GM12873 (cell line): ENCODE data around the gene PLEKHG7.

Experiments used
- TF ChIP-seq, protein P1 (sequence below): IDR thresholded peaks from 2 replicates; pipeline ENCODE4 v1.5.1; 2012; ENCODE audit warnings: low read depth, mild to moderate bottlenecking, moderate library complexity, low read length, control low read depth; ENCODE audit not compliant: insufficient read depth; ENCODE audit errors: missing control alignments

The PLEKHG7 gene

DNA sequence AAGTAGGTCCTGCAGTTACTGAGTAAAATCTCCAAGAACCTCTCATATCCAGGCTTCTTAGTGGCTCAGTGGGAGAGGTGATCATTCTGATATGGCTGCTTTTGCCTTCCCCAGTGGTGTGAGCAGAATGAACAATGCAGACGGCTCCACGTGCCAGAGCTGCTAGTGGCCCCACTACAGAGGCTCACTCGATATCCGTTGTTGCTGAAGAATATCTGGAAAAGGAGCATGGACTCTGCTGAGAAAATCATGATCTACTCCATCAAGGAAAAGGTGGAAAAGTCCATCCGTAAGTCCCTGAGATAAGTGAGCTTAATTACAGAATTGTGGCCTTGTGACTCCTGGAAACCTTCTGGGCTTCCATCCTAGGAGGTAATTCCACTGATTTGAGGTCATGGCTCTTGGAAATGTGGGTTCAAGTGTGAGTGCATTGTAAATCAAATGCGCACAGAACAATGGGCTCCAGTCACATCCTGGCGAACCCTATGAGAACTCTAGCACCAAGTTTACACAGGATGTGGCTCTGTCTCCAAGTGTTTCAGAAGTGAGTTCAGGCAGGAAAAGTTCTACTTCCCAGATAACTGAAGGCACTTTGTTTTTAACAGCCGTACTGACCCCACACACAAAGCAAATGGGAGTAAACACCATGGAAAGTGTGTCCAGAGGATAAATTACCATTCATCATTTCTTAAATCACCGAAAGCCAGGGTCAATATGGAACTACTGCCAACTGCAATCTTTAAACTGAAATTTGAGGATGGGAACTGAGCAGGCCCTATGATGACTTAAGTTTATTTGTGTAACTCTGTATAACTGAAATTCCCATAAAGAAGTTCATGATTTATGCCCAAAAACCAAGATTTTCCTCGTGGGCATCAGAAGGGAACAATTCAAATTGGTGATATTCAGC is 51.4 kb downstream of the PLEKHG7 start:
- TF ChIP-seq, protein P1, sequence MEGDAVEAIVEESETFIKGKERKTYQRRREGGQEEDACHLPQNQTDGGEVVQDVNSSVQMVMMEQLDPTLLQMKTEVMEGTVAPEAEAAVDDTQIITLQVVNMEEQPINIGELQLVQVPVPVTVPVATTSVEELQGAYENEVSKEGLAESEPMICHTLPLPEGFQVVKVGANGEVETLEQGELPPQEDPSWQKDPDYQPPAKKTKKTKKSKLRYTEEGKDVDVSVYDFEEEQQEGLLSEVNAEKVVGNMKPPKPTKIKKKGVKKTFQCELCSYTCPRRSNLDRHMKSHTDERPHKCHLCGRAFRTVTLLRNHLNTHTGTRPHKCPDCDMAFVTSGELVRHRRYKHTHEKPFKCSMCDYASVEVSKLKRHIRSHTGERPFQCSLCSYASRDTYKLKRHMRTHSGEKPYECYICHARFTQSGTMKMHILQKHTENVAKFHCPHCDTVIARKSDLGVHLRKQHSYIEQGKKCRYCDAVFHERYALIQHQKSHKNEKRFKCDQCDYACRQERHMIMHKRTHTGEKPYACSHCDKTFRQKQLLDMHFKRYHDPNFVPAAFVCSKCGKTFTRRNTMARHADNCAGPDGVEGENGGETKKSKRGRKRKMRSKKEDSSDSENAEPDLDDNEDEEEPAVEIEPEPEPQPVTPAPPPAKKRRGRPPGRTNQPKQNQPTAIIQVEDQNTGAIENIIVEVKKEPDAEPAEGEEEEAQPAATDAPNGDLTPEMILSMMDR, result no peak

DNA sequence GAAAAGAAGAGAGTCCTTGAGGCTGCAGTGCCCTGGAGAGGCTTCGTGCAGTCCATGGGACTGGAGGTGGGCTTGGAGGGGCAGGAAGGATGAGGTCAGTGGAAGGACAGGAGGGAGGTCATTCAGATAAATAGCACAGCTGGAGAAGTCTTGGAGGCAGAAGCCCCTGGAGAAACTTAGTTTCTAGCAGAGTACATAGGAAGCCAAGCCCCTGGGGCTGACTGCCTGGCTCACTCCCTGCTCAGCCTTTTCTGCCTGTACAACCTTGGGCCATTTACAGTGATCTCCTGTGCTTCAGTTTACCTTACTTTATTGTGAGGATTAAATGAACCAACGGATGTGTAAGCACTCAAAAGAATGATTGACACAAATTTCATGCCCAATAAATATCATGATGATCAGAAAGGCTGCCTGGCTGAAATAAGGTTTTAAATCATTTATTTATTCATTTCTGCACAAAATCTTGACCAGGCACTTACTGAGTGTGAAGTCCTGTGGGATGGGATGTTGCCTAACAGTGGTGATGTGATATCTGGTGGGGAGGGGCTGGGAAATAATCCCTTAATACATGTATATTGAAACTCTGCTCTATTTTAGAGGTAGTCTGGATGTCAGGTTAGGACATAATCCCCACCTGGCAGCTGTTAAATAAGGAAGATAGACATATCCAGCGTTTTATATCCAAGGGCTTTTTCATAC is 54.3 kb downstream of the PLEKHG7 start:
- TF ChIP-seq, protein P1, result no peak

DNA sequence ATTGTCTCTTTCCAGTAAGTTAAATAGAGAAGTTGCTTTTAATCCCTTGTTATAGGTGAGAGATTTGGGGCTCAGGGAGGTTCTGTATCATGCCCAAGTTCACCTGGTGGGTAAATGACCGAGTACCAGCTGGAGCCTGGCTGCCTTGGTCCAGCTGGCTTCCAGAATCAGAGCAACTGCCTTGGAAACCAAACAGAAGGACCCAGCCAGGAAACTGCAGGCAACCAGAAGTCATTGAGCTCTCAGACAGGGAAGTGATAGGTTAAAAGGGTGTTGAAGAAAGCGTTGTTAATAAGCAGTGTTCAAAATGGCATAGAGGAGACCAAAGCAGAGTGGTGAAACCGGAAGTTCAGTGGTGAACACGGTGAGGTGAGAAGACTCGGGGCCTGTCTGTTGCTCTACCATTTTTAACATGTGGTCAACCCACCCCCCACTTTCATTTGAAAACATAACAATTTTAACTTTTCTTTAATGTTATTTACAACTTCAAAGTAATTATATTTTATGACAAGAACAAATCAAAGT is 54.9 kb downstream of the PLEKHG7 start:
- TF ChIP-seq, protein P1, result no peak

DNA sequence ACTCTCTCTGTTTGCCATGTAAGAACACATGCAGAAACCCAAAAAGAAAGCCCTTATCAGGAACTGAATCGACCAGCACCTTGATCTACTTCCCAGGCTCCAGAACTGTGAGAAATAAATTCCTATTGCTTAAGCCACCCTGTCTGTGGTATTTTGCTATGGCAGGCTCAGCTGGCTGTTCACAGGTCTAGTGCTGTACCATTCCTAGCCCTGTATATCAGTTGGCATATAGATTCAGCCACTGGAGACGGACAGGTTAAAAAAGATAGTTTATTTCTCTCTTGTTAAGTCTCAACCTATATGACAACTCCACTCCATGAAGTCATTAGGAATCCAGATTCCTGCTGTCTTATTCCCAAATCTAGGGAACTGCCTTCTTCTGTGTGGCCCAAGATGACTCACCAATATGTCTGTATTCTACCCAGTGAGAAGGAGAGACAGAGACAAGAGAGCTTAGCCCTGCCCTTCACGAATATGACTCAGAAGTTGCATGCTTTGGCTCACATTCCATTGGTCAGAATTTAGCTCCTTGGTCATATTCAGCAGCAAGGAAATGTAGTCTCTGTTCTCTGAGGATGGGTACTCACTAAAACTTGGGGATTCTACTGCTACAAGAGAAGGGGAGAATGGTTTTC is 57.0 kb downstream of the PLEKHG7 start:
- TF ChIP-seq, protein P1, result no peak

DNA sequence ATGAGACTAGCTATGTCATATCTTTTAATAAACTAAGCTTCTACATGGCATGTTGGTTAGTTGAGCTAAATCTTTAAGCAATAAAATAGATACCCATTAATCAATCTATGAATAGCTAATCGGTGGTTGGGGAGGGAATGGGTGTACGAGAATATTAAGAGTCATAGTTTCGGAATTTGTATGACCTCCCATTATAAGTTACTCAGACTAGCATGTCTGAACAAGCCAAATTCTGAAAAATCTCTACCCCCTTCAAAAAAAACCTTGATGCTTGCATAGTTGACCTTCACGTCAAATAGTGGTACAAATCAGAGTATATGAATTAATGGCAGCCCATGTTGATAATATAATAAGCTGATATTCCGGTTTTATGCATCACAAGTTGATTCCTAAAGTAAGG is 60.0 kb downstream of the PLEKHG7 start:
- TF ChIP-seq, protein P1, result no peak

DNA sequence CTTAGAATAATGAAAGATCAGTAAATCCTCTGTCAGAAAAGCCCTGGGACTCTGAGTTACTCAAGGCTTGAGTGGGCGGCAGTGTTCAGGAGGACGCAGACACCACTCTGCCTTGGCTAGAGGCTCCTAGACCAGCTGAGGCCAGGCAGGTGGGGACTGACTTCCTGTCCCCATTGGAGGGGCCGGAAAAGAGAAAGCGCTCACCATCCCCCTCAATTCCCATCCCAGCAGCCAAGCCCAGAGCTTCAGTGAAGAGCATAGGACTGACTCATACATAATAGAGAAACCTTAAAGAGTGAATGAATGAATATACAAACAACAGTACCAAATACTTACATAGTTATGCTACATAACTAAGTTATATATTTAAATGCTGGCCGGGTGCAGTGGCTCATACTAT is 62.0 kb downstream of the PLEKHG7 start:
- TF ChIP-seq, protein P1, result no peak

DNA sequence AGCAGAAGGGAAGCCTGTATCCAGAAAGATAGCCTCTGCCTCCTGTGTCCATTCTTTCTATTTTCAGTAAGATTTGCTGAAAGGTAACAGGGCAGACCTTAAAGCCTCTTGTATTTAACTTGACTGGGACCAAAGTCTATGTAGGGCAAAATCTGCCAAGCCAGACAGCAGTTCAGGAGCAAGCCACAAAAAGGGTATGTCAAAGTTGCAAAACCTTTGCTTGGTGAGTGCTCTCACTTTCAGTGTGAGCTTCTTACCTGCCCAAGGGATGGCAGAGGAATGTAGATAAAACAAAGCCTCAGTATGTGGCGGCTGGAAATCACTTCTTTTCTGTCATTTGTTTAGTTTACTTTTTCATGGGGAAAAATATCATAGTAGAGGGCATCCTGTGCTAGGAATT is 63.1 kb downstream of the PLEKHG7 start:
- TF ChIP-seq, protein P1, result no peak
